H1 (cell line): Measurements from ENCODE around the gene NUCB1.

Experiments
- BCL11A ChIP-seq, 2 experiments: IDR thresholded peaks; one replicate each; pipeline ENCODE4 v1.6.1; 2011; ENCODE audit warnings: low read depth in 2 of 2, low read length in 2 of 2, mild to moderate bottlenecking in 2 of 2
- POLR2A ChIP-seq, 2 experiments: IDR thresholded peaks; 1 replicate in 1 of 2; 2 replicates in 1 of 2; pipeline ENCODE4 v1.6.1; 2011; ENCODE audit warnings: low read depth in 2 of 2, low read length in 2 of 2, mild to moderate bottlenecking in 2 of 2; ENCODE audit errors: control extremely low read depth in 1 of 2
- TAF1 ChIP-seq: IDR thresholded peaks from 2 replicates; pipeline ENCODE4 v1.6.1; 2011; ENCODE audit warnings: mild to moderate bottlenecking, low read depth, low read length
- TF ChIP-seq, protein P1 (sequence below), 3 experiments: IDR thresholded peaks; 1 replicate in 2 of 3; 2 replicates in 1 of 3; pipeline versions ENCODE4 v1.5.1 to v1.6.1; 2011; ENCODE audit warnings: low read length in 3 of 3, mild to moderate bottlenecking in 3 of 3, inconsistent platforms in 2 of 3, low read depth in 1 of 3, moderate library complexity in 1 of 3; ENCODE audit not compliant: insufficient read depth in 1 of 3; ENCODE audit errors: control extremely low read depth in 1 of 3
- TF ChIP-seq, protein P2 (sequence below): IDR thresholded peaks from 2 replicates; pipeline ENCODE4 v1.6.1; 2012; ENCODE audit warnings: inconsistent platforms

GRCh38 chr19:48950830-48951519, 50.9 kb downstream of the NUCB1 start:
- TF ChIP-seq BCL11A (IDR thresholded peaks at IDR 0.05; ENCODE audit: low read depth in 2 of 2, low read length in 2 of 2) (no peak), POLR2A (IDR thresholded peaks at IDR 0.05; ENCODE audit: control extremely low read depth in 1 of 2, low read depth in 2 of 2, low read length in 2 of 2) (no peak), TAF1 (no peak)
- TF ChIP-seq, protein P1, sequence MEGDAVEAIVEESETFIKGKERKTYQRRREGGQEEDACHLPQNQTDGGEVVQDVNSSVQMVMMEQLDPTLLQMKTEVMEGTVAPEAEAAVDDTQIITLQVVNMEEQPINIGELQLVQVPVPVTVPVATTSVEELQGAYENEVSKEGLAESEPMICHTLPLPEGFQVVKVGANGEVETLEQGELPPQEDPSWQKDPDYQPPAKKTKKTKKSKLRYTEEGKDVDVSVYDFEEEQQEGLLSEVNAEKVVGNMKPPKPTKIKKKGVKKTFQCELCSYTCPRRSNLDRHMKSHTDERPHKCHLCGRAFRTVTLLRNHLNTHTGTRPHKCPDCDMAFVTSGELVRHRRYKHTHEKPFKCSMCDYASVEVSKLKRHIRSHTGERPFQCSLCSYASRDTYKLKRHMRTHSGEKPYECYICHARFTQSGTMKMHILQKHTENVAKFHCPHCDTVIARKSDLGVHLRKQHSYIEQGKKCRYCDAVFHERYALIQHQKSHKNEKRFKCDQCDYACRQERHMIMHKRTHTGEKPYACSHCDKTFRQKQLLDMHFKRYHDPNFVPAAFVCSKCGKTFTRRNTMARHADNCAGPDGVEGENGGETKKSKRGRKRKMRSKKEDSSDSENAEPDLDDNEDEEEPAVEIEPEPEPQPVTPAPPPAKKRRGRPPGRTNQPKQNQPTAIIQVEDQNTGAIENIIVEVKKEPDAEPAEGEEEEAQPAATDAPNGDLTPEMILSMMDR (IDR thresholded peaks at IDR 0.05; ENCODE audit: control extremely low read depth in 1 of 3, insufficient read depth in 1 of 3, low read depth in 1 of 3, low read length in 3 of 3): no peak
- TF ChIP-seq, protein P2, sequence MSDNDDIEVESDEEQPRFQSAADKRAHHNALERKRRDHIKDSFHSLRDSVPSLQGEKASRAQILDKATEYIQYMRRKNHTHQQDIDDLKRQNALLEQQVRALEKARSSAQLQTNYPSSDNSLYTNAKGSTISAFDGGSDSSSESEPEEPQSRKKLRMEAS: no peak
